GM18505 (cell line): Measurements from ENCODE around the gene REN.

Experiments
- ATAC-seq: cut with Tn5 transposase; IDR thresholded peaks from one replicate; pipeline ENCODE4 v1.9.1; 2021; ENCODE audit not compliant: unreplicated experiment
- POLR2A ChIP-seq: IDR thresholded peaks from 4 replicates; pipeline ENCODE4 v1.6.1; 2011; ENCODE audit warnings: borderline replicate concordance; ENCODE audit not compliant: insufficient read depth, insufficient read length; ENCODE audit errors: extremely low read depth

REN gene

GRCh38 chr1:204107892-204108291 lies 58.2 kb downstream of the REN start:
- no peak for TF ChIP-seq POLR2A
- no peak for ATAC-seq

GRCh38 chr1:204106825-204107224 lies 59.3 kb downstream of the REN start:
- no peak for ATAC-seq
- TF ChIP-seq POLR2A = no peak

- no peak for ATAC-seq
- TF ChIP-seq POLR2A = no peak
These were observed 61.0 kb downstream of the REN start for GRCh38 chr1:204105131-204105515.
